B cell (primary cell): ENCODE measurements around the gene SBK2.

ENCODE experiments used
- EZH2 ChIP-seq: IDR thresholded peaks from 2 replicates; pipeline ENCODE4 v1.6.1; 2012; ENCODE audit warnings: borderline replicate concordance, low read depth, mild to moderate bottlenecking, moderate library complexity, low read length; ENCODE audit not compliant: insufficient read depth, poor library complexity, severe bottlenecking
- TF ChIP-seq, protein P1 (sequence below): fragments of 200-600 bp; IDR thresholded peaks from one replicate; pipeline ENCODE4 v1.8.0; 2022; ENCODE audit warnings: antibody characterized with exemption, mild to moderate bottlenecking

DNA sequence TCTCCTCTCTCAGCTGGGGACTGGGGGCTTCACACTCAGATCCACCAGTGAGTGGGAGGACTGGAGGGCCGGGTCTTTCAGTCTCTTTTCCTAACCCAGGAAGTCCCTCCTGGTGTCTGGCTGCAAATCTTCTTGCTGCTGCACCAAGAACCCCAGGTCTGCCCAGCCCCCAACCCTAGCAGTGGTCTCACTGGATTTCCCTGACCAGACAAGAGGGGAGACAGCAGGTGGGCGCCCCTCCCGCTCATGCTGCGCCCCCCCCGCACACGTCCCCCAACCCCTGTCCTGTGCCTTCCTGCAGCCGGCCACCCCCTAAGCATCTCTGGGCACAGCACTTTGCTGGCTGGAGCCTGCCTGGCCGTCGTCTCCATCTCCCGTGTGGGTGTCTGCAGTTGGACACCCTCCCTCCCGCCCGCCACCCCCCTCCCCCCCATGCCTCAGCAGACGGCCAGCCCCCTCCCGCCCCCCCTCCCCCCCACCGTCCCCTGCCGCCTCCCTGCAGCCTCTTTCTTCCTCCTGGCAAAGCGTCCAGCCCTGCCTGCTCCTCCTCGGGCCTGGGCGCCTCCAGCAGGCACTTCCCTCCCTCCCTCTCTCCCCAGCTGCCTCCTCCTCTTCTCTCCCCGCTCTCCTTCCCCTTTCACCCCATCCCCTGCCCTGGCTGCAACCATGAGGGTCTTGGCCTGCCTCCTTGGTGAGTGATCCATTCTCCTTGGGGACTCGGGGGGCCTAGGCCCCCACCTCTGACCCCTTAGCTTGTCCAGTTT, 48.8 kb downstream of the SBK2 start, which contains the start of gene SSC5D:
- TF ChIP-seq, protein P1, sequence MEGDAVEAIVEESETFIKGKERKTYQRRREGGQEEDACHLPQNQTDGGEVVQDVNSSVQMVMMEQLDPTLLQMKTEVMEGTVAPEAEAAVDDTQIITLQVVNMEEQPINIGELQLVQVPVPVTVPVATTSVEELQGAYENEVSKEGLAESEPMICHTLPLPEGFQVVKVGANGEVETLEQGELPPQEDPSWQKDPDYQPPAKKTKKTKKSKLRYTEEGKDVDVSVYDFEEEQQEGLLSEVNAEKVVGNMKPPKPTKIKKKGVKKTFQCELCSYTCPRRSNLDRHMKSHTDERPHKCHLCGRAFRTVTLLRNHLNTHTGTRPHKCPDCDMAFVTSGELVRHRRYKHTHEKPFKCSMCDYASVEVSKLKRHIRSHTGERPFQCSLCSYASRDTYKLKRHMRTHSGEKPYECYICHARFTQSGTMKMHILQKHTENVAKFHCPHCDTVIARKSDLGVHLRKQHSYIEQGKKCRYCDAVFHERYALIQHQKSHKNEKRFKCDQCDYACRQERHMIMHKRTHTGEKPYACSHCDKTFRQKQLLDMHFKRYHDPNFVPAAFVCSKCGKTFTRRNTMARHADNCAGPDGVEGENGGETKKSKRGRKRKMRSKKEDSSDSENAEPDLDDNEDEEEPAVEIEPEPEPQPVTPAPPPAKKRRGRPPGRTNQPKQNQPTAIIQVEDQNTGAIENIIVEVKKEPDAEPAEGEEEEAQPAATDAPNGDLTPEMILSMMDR = no peak
- TF ChIP-seq EZH2 = no peak
